Liver (tissue), 9 donors: ENCODE results near the gene CSAG3. TPM values are rescaled to one million over a fixed set of nuclear protein-coding genes. Genes with fewer than 3 reads are reported as not detected.
"Not testable (repeated sequence)": the region's sequence is repeated elsewhere in the genome, so short reads cannot be mapped to it uniquely, and the experiment has no call there.

Experiments
- DNase-seq: peaks from one replicate; pipeline ENCODE4 v3.0.0-alpha.2; 2017; ENCODE audit warnings: low spot score
- H3K27ac ChIP-seq, 2 donors: one replicate each; pipeline ENCODE4 v1.7.0; 2013; ENCODE audit warnings: inconsistent platforms in 2 of 2, low read length in 2 of 2, control low read depth in 1 of 2, low read depth in 1 of 2, mild to moderate bottlenecking in 1 of 2
- H3K27me3 ChIP-seq, 4 donors: one replicate each; pipeline versions ENCODE4 v1.6.1 to v1.7.0; 2013; ENCODE audit warnings: low read length in 3 of 4, inconsistent platforms in 1 of 4, mild to moderate bottlenecking in 1 of 4, moderate library complexity in 1 of 4; ENCODE audit not compliant: control insufficient read depth in 4 of 4, insufficient read depth in 4 of 4
- H3K36me3 ChIP-seq, 4 donors: one replicate each; pipeline versions ENCODE4 v1.6.1 to v1.7.0; 2013; ENCODE audit warnings: low read length in 3 of 4, mild to moderate bottlenecking in 3 of 4, low read depth in 1 of 4, moderate library complexity in 1 of 4; ENCODE audit not compliant: control insufficient read depth in 4 of 4, insufficient read depth in 3 of 4
- H3K4me1 ChIP-seq, 4 donors: one replicate each; pipeline versions ENCODE4 v1.6.1 to v1.7.0; 2013; ENCODE audit warnings: low read length in 3 of 4, mild to moderate bottlenecking in 3 of 4, moderate library complexity in 1 of 4; ENCODE audit not compliant: control insufficient read depth in 4 of 4, insufficient read depth in 4 of 4
- H3K4me3 ChIP-seq, 3 donors: one replicate each; pipeline versions ENCODE4 v1.6.1 to v1.7.0; 2013; ENCODE audit warnings: low read length in 3 of 3, control low read depth in 1 of 3, low read depth in 1 of 3, mild to moderate bottlenecking in 1 of 3
- H3K9ac ChIP-seq, 2 donors: one replicate each; pipeline ENCODE4 v1.7.0; 2013; ENCODE audit warnings: low read length in 2 of 2, mild to moderate bottlenecking in 2 of 2, moderate library complexity in 2 of 2, control low read depth in 1 of 2, low read depth in 1 of 2
- H3K9me3 ChIP-seq, 4 donors: one replicate each; pipeline versions ENCODE4 v1.6.1 to v1.7.0; 2013; ENCODE audit warnings: low read length in 3 of 4; ENCODE audit not compliant: control insufficient read depth in 4 of 4
- EGR1 ChIP-seq, 2 donors: IDR thresholded peaks; 2 replicates each; pipeline ENCODE4 v1.6.1; 2016 to 2018; ENCODE audit warnings: antibody characterized with exemption in 2 of 2, low read depth in 2 of 2
- FOXA1 ChIP-seq: IDR thresholded peaks from 2 replicates; pipeline ENCODE4 v1.6.1; 2016; ENCODE audit warnings: antibody characterized with exemption
- HNF4G ChIP-seq: IDR thresholded peaks from 2 replicates; pipeline ENCODE4 v1.6.1; 2016; ENCODE audit warnings: antibody characterized with exemption
- RXRA ChIP-seq, 2 donors: IDR thresholded peaks; 2 replicates each; pipeline ENCODE4 v1.6.1; 2017 to 2018; ENCODE audit warnings: antibody characterized with exemption in 2 of 2, mild to moderate bottlenecking in 1 of 2
- SP1 ChIP-seq: IDR thresholded peaks from 2 replicates; pipeline ENCODE4 v1.6.1; 2018; ENCODE audit warnings: antibody characterized with exemption, mild to moderate bottlenecking
- WGBS: extraction: QIAGEN DNeasy Blood & Tissue Kit; methylation state at CpG from one replicate; pipeline ENCODE4 v1.1.7; 2013; 5-methylcytosine and 5-hydroxymethylcytosine counted together
- polyA plus RNA-seq, 2 donors: library from polyadenylated mRNA; stranded (reverse) in 1 of 2; unstranded in 1 of 2; fragments of 200-250 nt in 1 of 2; fragments of >200 nt in 1 of 2; fragmentation: Nextera tagmentation in 1 of 2; extraction: Ambion mirVana in 1 of 2; gene quantifications; one replicate each; pipeline versions ENCODE4 v1.2.1 to v1.2.3, GENCODE V29; 2013 to 2015
- total RNA-seq, 2 donors: library from RNA; depleted of rRNA; stranded (reverse); fragments of >200 nt; gene quantifications; one replicate each; pipeline ENCODE4 v1.2.3, GENCODE V29; 2014
- TF ChIP-seq, protein P1 (sequence below): fragments of 150-350 bp; IDR thresholded peaks from 2 replicates; pipeline ENCODE4 v1.5.1; 2017; ENCODE audit warnings: improper control_type of control experiment, low read depth, low read length; ENCODE audit not compliant: missing input control
- TF ChIP-seq, protein P2 (sequence below): IDR thresholded peaks from 2 replicates; pipeline ENCODE4 v1.6.1; 2016; ENCODE audit warnings: antibody characterized with exemption
- TF ChIP-seq, protein P3 (sequence below): IDR thresholded peaks from 2 replicates; pipeline ENCODE4 v1.6.1; 2016; ENCODE audit warnings: antibody characterized with exemption
- TF ChIP-seq, protein P4 (sequence below): IDR thresholded peaks from 2 replicates; pipeline ENCODE4 v1.6.1; 2016; ENCODE audit warnings: antibody characterized with exemption
- donor health status: healthy.
- donor health status: healthy.
- donor health status: healthy.
- donor health status: healthy.
- donor health status: healthy.

Gene CSAG3
- total and polyA plus RNA-seq, 4 donors, result 0.14 TPM; not detected in 3

DNA sequence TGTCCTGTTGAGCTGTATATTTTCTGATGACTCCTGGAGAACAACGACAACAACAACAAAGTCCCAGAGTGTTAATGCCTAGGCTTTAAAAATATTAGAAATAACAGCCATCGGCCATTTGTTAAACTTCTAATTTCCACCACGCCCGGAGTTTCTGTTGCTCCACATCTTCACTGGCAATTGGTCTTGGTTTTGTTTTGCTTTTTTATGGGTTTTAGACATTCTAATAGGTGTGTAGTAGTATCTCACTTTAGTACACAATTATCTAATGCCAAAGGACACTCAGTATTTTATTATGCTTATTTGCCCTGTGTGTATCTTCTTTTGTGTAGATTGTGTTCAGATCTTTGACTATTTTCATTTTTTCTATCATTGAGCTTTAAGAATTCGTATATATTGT, 20.5 kb upstream of the CSAG3 start:
- 90% methylated on average over 5 of the region's 5 CpGs for WGBS
- Histone ChIP-seq H3K9ac (no peak overlapping the region), H3K36me3 (no peaks in the 10 kb centered on the region), H3K4me3 (no peak overlapping the region), H3K9me3 (no peaks in the 10 kb centered on the region), H3K4me1 (no peaks in the 10 kb centered on the region), H3K27ac (no peak overlapping the region), H3K27me3 (no peaks in the 10 kb centered on the region)
- TF ChIP-seq, protein P1, sequence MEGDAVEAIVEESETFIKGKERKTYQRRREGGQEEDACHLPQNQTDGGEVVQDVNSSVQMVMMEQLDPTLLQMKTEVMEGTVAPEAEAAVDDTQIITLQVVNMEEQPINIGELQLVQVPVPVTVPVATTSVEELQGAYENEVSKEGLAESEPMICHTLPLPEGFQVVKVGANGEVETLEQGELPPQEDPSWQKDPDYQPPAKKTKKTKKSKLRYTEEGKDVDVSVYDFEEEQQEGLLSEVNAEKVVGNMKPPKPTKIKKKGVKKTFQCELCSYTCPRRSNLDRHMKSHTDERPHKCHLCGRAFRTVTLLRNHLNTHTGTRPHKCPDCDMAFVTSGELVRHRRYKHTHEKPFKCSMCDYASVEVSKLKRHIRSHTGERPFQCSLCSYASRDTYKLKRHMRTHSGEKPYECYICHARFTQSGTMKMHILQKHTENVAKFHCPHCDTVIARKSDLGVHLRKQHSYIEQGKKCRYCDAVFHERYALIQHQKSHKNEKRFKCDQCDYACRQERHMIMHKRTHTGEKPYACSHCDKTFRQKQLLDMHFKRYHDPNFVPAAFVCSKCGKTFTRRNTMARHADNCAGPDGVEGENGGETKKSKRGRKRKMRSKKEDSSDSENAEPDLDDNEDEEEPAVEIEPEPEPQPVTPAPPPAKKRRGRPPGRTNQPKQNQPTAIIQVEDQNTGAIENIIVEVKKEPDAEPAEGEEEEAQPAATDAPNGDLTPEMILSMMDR, result no peak
- TF ChIP-seq, protein P2, sequence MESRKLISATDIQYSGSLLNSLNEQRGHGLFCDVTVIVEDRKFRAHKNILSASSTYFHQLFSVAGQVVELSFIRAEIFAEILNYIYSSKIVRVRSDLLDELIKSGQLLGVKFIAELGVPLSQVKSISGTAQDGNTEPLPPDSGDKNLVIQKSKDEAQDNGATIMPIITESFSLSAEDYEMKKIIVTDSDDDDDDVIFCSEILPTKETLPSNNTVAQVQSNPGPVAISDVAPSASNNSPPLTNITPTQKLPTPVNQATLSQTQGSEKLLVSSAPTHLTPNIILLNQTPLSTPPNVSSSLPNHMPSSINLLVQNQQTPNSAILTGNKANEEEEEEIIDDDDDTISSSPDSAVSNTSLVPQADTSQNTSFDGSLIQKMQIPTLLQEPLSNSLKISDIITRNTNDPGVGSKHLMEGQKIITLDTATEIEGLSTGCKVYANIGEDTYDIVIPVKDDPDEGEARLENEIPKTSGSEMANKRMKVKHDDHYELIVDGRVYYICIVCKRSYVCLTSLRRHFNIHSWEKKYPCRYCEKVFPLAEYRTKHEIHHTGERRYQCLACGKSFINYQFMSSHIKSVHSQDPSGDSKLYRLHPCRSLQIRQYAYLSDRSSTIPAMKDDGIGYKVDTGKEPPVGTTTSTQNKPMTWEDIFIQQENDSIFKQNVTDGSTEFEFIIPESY, result no peak
- TF ChIP-seq, protein P3, sequence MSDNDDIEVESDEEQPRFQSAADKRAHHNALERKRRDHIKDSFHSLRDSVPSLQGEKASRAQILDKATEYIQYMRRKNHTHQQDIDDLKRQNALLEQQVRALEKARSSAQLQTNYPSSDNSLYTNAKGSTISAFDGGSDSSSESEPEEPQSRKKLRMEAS, result no peak
- no peak for TF ChIP-seq RXRA (IDR thresholded peaks at IDR 0.05)
- TF ChIP-seq, protein P4, sequence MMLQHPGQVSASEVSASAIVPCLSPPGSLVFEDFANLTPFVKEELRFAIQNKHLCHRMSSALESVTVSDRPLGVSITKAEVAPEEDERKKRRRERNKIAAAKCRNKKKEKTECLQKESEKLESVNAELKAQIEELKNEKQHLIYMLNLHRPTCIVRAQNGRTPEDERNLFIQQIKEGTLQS, result no peak
- no peak for TF ChIP-seq HNF4G
- TF ChIP-seq EGR1 (IDR thresholded peaks at IDR 0.05; ENCODE audit: low read depth in 2 of 2), result no peak
- no peak for TF ChIP-seq FOXA1
- TF ChIP-seq SP1, result no peak
- DNase-seq, result no peak

DNA sequence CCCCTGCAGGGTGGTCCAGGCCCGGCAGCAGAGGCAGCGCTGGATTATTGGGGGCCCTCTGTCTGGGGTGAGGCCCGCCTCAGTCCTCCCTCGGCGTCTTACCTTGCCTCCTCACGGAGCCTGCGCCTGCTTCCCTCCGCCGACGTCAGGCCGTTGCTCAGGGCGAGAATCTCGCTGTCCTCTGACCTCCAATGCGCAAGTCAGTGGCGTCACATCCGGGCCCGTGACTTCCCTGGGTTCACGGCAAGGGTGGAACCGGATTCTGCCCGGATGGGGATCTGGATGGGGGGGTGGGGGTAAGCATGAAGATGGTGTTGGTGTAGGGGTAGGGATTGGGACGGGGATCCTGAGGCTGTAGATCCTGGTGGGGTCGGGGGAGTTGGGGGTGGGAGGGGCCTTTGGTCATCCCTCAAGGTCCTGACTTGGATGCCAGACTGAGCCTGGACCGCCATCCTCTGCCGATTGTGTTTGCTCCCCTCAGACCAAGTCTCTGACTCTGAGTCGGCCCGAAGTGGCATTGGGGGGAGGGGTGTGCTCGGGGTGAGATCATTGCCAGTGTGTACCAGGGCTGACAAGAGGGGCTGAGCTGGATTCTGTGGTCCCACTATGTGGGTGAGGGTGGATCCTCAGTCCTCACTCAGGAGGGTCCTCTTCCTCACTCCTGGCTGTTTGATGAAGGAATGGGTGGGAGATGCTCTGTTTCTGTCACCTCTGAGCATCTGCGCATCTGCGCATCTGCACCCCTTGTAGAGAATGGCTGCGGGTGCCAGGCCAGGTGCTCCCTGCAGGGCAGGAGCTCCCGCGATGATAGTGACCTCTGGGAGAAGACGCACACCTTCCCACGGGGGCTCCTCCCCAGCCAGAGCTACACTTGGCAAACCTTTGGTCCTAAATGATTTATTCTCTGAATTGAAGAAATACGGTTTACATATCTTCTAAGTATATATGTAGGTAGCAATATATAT, 5.0 kb upstream of the CSAG3 start, which contains the start of gene MAGEA2:
TSS of gene MAGEA2 (minus strand) at position 157 of the 965 bp plus-strand sequence. CDS start 2,479 bp downstream, outside the sequence.
- not testable (repeated sequence) for H3K4me1 ChIP-seq, DNase-seq, H3K27me3 ChIP-seq, H3K27ac ChIP-seq, H3K36me3 ChIP-seq, H3K9ac ChIP-seq, H3K9me3 ChIP-seq, H3K4me3 ChIP-seq
- WGBS, result no CpG with 5 or more reads among the region's 35 CpGs

DNA sequence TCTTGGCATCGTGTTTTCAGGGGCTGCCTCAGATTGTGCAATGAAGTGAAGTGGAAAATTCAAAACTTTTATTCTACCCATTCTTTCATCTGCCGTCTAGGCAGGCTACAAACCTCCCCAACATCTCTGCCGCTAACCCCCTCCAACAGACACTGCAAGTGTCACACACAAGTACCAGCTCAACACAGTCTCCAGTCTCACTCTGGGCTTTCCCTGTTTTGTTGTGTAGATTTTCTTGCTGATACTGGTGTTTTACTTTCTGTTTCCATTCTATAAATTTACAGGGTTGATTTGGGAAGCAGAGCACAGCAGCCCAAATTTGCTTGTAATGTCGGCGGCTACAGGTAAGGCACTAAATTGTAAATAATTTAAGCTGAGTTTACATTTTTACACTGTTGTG, 4.1 kb upstream of the CSAG3 start:
- H3K9me3 ChIP-seq, H3K36me3 ChIP-seq: not testable (repeated sequence)
- WGBS, result no CpG with 5 or more reads among the region's 5 CpGs

DNA sequence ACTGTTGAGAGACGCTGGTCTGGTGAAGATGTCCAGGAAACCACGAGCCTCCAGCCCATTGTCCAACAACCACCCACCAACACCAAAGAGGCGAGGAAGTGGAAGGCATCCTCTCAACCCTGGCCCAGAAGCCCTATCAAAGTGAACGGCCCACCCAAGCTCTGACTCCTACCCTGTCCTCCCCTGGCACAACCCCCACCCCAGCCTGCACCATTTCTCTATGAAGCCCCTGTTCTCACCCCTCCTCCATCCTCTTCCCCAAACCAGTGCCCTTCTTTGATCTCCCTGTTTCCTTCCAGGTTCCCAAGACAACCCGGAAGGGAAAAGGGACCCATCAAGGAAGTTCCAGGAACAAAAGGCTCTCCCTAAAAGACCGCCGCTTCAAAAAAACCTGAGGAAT, 526 bp downstream of the CSAG3 start:
- not testable (repeated sequence) for H3K4me1 ChIP-seq, H3K9ac ChIP-seq, H3K27me3 ChIP-seq, H3K36me3 ChIP-seq, DNase-seq, H3K27ac ChIP-seq, H3K9me3 ChIP-seq, H3K4me3 ChIP-seq
- 89% methylated on average over 3 of the region's 7 CpGs for WGBS

More for the DNA sequence above, 4.1 kb upstream of the CSAG3 start:
- not testable (repeated sequence) for H3K27me3 ChIP-seq, H3K4me3 ChIP-seq, H3K4me1 ChIP-seq, H3K27ac ChIP-seq, DNase-seq, H3K9ac ChIP-seq

DNA sequence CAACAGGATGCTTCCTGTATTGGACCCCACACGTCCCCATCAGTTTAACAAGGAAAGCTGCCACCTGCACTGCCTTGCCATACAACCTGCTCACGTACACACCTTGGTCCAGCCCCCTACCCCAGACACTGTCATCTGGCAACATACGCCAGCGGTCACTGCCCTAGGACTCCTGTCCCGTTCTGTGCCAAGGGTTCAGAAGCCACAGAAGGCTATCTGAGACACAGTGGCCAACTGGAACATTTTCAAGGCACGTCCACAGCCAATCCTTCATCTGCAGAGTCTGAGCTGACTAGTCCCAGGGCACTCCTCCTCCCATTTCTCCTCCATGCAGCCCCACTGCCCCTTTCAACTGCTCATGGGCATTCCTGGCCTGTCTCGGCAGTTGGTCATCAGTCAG, 2.6 kb downstream of the CSAG3 start:
- H3K9me3 ChIP-seq, H3K27me3 ChIP-seq, DNase-seq, H3K4me1 ChIP-seq, H3K27ac ChIP-seq, H3K4me3 ChIP-seq, H3K9ac ChIP-seq, H3K36me3 ChIP-seq: not testable (repeated sequence)
- 55% methylated on average over 2 of the region's 7 CpGs for WGBS

DNA sequence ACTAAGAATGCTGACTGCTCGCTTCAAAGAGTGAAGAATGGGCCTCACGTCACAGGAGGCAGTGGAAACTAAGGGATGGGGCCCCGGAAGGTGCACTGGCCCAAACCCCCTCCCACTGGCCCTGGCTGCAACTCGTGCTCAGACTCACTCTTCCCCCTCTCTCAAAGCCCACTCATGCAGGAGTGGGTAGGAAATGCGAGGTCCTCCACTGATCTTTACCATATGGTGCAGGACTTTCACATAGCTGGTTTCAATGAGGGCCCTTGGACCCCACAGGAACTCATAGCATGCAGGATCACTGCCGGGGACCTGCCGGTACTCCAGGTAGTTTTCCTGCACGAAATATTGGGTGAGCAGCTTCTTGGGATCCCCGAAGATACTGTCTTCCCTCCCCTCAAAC, 7.5 kb downstream of the CSAG3 start:
- not testable (repeated sequence) for H3K36me3 ChIP-seq, H3K4me1 ChIP-seq, H3K4me3 ChIP-seq, H3K9ac ChIP-seq, DNase-seq, H3K27me3 ChIP-seq, H3K9me3 ChIP-seq, H3K27ac ChIP-seq
- 83% methylated on average over 9 of the region's 9 CpGs for WGBS
